ENCODE measurements around the gene MPPED2. TPM values are rescaled to one million over a fixed set of nuclear protein-coding genes. Genes with fewer than 3 reads are reported as not detected.

Gene MPPED2
- polyA plus RNA-seq, 1 donor, result 7.0 TPM

DNA sequence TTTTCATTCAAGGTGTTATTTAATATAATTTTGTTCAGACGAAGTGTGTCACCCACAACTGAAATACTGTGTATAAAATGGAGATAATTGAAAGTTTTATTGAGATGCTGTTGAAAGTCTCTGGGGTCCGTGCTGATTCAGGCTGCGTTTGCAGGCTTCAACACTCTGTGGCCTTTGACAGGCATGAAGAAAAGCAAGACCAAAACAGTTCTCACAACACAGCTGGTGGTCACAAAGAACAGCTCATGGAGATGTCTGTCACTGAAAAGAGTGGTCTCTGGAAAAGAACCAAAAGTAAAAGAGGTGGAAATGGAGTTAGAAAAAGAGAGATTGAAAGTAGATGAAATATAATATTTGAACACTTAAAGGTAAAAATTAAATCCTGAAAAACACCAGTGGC, 9.8 kb upstream of the MPPED2 start:
- Histone ChIP-seq H3K27ac (ENCODE audit: low read length) (no peak overlapping the region), H3K27me3 (ENCODE audit: control insufficient read depth, insufficient read depth, low read length) (peaks cover 4% of the 10 kb centered on the region), H3K9me3 (ENCODE audit: control insufficient read depth, low read depth, low read length) (no peaks in the 10 kb centered on the region), H3K4me1 (ENCODE audit: control insufficient read depth, insufficient read depth, low read length) (no peaks in the 10 kb centered on the region), H3K36me3 (ENCODE audit: control insufficient read depth, insufficient read depth, low read length) (no peaks in the 10 kb centered on the region), H3K4me3 (ENCODE audit: low read length) (no peak overlapping the region)
- WGBS (ENCODE audit: insufficient coverage, low lambda C conversion rate), result no CpG with 5 or more reads among the region's 3 CpGs
- DNase-seq, result no peak

GRCh38 chr11:30594646-30595411, 8.7 kb upstream of the MPPED2 start:
- H3K4me1 ChIP-seq (ENCODE audit: control insufficient read depth, insufficient read depth, low read length), result no peaks in the 10 kb centered on the region
- no peak overlapping the region for H3K4me3 ChIP-seq (ENCODE audit: low read length)
- WGBS (ENCODE audit: insufficient coverage, low lambda C conversion rate), result 70% methylated on average over 4 of the region's 8 CpGs
- no peaks in the 10 kb centered on the region for H3K36me3 ChIP-seq (ENCODE audit: control insufficient read depth, insufficient read depth, low read length)
- no peaks in the 10 kb centered on the region for H3K9me3 ChIP-seq (ENCODE audit: control insufficient read depth, low read depth, low read length)
- no peak for DNase-seq
- no peak overlapping the region for H3K27ac ChIP-seq (ENCODE audit: low read length)
- peaks cover 6% of the 10 kb centered on the region for H3K27me3 ChIP-seq (ENCODE audit: control insufficient read depth, insufficient read depth, low read length)

DNA sequence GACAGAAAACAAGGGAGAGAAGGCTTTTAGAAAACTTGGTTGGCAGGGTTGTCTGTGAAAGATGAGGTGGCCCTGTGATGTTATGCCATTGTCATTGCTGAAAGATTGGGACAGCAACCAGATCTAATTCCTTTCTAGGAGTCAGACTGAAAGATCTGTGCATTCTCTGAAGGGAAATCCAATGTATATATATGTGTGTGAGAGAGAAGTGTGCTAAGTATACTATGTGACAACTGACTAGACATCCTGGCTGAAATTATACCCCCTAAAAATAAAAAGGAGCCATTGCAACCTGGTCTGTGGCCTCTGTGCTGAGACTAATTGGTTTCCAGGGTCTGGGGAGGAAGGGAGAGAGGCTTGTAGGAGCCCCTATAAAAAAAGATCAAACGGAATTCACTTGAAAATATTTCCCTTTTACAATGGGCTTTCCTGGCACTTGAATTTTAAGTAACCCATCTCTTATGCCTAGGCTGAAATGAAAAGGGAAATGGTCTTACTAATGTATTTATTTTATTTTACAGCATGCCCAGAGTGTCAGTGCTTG, 1.2 kb upstream of the MPPED2 start:
- no peak overlapping the region for H3K27ac ChIP-seq (ENCODE audit: low read length)
- no peaks in the 10 kb centered on the region for H3K36me3 ChIP-seq (ENCODE audit: control insufficient read depth, insufficient read depth, low read length)
- H3K27me3 ChIP-seq (ENCODE audit: control insufficient read depth, insufficient read depth, low read length), result peaks cover 53% of the 10 kb centered on the region
- H3K4me1 ChIP-seq (ENCODE audit: control insufficient read depth, insufficient read depth, low read length), result peaks cover 3% of the 10 kb centered on the region
- 80% methylated on average over 1 of the region's 1 CpG for WGBS (ENCODE audit: insufficient coverage, low lambda C conversion rate)
- no peak overlapping the region for H3K4me3 ChIP-seq (ENCODE audit: low read length)
- peaks cover 3% of the 10 kb centered on the region for H3K9me3 ChIP-seq (ENCODE audit: control insufficient read depth, low read depth, low read length)
- DNase-seq, result no peak

DNA sequence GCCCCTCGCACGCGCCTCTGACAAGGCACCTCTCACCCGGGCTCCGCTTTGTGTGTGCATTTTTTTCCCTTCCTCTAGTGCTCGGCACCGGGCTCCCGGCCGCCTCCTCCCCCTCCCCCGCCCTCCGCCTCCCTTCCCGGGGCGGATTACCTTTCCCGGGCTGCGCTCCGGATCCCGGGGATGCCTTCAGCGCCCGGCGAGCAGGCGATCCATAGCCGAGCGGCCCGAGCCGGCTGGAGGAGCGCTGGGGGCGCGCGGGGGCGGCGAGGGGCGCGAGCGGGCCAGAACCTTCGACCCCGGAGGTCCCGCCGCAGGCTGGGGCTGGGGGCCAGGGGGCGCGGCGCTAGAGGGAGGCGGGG, 282 bp downstream of the MPPED2 start:
- H3K27me3 ChIP-seq (ENCODE audit: control insufficient read depth, insufficient read depth, low read length), result peaks cover 57% of the 10 kb centered on the region
- DNase-seq, result peak in 1 of 2 donors; percentile 10
- WGBS (ENCODE audit: insufficient coverage, low lambda C conversion rate), result no CpG with 5 or more reads among the region's 42 CpGs
- H3K4me1 ChIP-seq (ENCODE audit: control insufficient read depth, insufficient read depth, low read length), result peaks cover 3% of the 10 kb centered on the region
- H3K9me3 ChIP-seq (ENCODE audit: control insufficient read depth, low read depth, low read length), result peaks cover 3% of the 10 kb centered on the region
- H3K4me3 ChIP-seq (ENCODE audit: low read length), result peak overlapping the region; percentile 50
- H3K36me3 ChIP-seq (ENCODE audit: control insufficient read depth, insufficient read depth, low read length), result no peaks in the 10 kb centered on the region
- peak overlapping the region; percentile 17 for H3K27ac ChIP-seq (ENCODE audit: low read length)

GRCh38 chr11:30585125-30585891, 845 bp downstream of the MPPED2 start:
- Histone ChIP-seq H3K9me3 (ENCODE audit: control insufficient read depth, low read depth, low read length) (peaks cover 3% of the 10 kb centered on the region), H3K4me3 (ENCODE audit: low read length) (peak overlapping the region; percentile 50), H3K4me1 (ENCODE audit: control insufficient read depth, insufficient read depth, low read length) (peaks cover 3% of the 10 kb centered on the region), H3K27me3 (ENCODE audit: control insufficient read depth, insufficient read depth, low read length) (peaks cover 58% of the 10 kb centered on the region), H3K36me3 (ENCODE audit: control insufficient read depth, insufficient read depth, low read length) (no peaks in the 10 kb centered on the region), H3K27ac (ENCODE audit: low read length) (peak overlapping the region; percentile 40)
- 0% methylated on average over 1 of the region's 74 CpGs for WGBS (ENCODE audit: insufficient coverage, low lambda C conversion rate)
- peak in 1 of 2 donors; percentile 17 for DNase-seq

DNA sequence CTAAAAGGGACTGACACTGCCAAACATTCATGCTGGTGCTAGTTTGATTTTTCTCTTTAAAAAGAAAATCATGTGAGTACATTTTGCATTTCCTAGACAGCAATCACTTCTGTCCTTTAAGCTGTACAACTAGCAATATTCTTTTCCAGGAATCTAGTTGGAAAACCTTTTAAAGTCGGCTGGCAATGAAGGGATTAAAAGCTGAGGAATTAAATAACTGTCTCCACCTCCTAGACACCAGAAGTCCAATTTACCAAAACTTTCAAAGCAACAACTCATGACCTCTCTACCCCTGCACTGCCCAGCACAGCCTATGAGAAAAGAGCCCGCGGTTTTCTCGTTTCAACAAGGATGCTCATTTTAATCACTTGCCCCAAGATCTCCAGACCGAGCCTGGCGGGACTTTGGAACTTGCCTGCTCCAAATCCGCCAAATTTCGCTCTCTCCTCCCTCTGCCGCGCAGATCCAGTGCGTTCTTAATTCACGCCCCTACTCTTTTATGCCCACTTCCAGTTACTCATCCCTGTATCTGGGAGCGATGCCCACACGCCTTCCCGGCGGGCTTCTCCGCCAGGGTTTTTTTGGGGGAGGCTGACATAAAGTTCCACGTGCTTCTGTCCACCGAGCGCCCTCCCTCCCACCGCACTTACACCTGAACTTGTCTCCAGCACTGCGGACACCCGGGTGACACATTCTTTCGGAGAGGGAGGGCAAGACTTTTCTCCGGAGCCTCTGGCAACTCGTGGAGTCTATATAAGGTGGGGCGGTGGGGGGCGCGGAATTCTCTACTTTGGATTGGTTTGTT, 2.5 kb downstream of the MPPED2 start:
- Histone ChIP-seq H3K27ac (ENCODE audit: low read length) (no peak overlapping the region), H3K36me3 (ENCODE audit: control insufficient read depth, insufficient read depth, low read length) (no peaks in the 10 kb centered on the region), H3K27me3 (ENCODE audit: control insufficient read depth, insufficient read depth, low read length) (peaks cover 59% of the 10 kb centered on the region), H3K9me3 (ENCODE audit: control insufficient read depth, low read depth, low read length) (peaks cover 3% of the 10 kb centered on the region), H3K4me3 (ENCODE audit: low read length) (peak overlapping the region; percentile 50), H3K4me1 (ENCODE audit: control insufficient read depth, insufficient read depth, low read length) (peaks cover 3% of the 10 kb centered on the region)
- peak in 1 of 2 donors; percentile 9 for DNase-seq
- WGBS (ENCODE audit: insufficient coverage, low lambda C conversion rate), result 33% methylated on average over 3 of the region's 29 CpGs

- WGBS (ENCODE audit: insufficient coverage, low lambda C conversion rate), result 57% methylated on average over 1 of the region's 4 CpGs
- Histone ChIP-seq H3K27me3 (ENCODE audit: control insufficient read depth, insufficient read depth, low read length) (peaks cover 58% of the 10 kb centered on the region), H3K27ac (ENCODE audit: low read length) (no peak overlapping the region), H3K9me3 (ENCODE audit: control insufficient read depth, low read depth, low read length) (peaks cover 3% of the 10 kb centered on the region), H3K36me3 (ENCODE audit: control insufficient read depth, insufficient read depth, low read length) (no peaks in the 10 kb centered on the region), H3K4me3 (ENCODE audit: low read length) (no peak overlapping the region), H3K4me1 (ENCODE audit: control insufficient read depth, insufficient read depth, low read length) (peaks cover 3% of the 10 kb centered on the region)
- no peak for DNase-seq
Measured at GRCh38 chr11:30582726-30583125, 3.4 kb downstream of the MPPED2 start.

DNA sequence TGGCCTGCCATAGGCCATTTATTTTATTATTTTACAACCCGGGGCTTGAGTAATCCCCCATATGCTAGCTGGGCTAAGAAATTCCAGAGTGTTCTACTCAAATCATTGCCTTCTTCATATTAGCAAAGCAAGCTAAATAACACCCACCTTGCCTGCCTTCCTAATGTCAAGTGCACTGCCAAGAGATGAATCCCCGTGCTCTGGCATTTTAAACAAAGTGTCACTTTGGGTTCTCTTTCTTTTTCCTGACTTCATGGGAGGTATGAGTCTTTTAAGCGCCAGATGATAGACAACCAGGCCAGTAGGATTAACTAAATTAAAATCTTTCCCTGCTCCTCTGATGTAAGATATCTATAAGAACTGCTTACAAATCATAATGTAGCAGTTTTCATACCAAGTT, 4.5 kb downstream of the MPPED2 start:
- Histone ChIP-seq H3K27me3 (ENCODE audit: control insufficient read depth, insufficient read depth, low read length) (peaks cover 47% of the 10 kb centered on the region), H3K27ac (ENCODE audit: low read length) (no peak overlapping the region), H3K4me3 (ENCODE audit: low read length) (no peak overlapping the region), H3K36me3 (ENCODE audit: control insufficient read depth, insufficient read depth, low read length) (no peaks in the 10 kb centered on the region), H3K4me1 (ENCODE audit: control insufficient read depth, insufficient read depth, low read length) (peaks cover 3% of the 10 kb centered on the region), H3K9me3 (ENCODE audit: control insufficient read depth, low read depth, low read length) (peaks cover 3% of the 10 kb centered on the region)
- no peak for DNase-seq
- 72% methylated on average over 2 of the region's 3 CpGs for WGBS (ENCODE audit: insufficient coverage, low lambda C conversion rate)

GRCh38 chr11:30580573-30580972, 5.6 kb downstream of the MPPED2 start:
- peaks cover 41% of the 10 kb centered on the region for H3K27me3 ChIP-seq (ENCODE audit: control insufficient read depth, insufficient read depth, low read length)
- H3K4me1 ChIP-seq (ENCODE audit: control insufficient read depth, insufficient read depth, low read length), result peaks cover 3% of the 10 kb centered on the region
- no peak overlapping the region for H3K4me3 ChIP-seq (ENCODE audit: low read length)
- no peaks in the 10 kb centered on the region for H3K36me3 ChIP-seq (ENCODE audit: control insufficient read depth, insufficient read depth, low read length)
- no peak for DNase-seq
- peaks cover under 1% of the 10 kb centered on the region for H3K9me3 ChIP-seq (ENCODE audit: control insufficient read depth, low read depth, low read length)
- no peak overlapping the region for H3K27ac ChIP-seq (ENCODE audit: low read length)
- WGBS (ENCODE audit: insufficient coverage, low lambda C conversion rate), result 100% methylated on average over 1 of the region's 4 CpGs
